ACHN (cell line): Measurements from ENCODE around the gene SETD1B.

Experiments
- DNase-seq: peaks from one replicate; pipeline ENCODE4 v3.0.0-alpha.2; 2015
- in situ Hi-C: cut with HindIII; loops from 2 replicates; pipeline ENCODE4 v1.10.0; 2017; ENCODE audit warnings: low sequenced_read_pairs, low pct_ligation_motif_present, low pct_unique_long_range_greater_than_20kb

Gene SETD1B

GRCh38 chr12:121793440-121793837 is 10.4 kb upstream of the SETD1B start, which contains the start of gene RHOF:
RHOF (minus strand) TSS chr12:121793688; CDS start chr12:121793633, 55 bp downstream.
- in situ Hi-C loops: no loop called here
- peak; percentile 85 for DNase-seq

DNA sequence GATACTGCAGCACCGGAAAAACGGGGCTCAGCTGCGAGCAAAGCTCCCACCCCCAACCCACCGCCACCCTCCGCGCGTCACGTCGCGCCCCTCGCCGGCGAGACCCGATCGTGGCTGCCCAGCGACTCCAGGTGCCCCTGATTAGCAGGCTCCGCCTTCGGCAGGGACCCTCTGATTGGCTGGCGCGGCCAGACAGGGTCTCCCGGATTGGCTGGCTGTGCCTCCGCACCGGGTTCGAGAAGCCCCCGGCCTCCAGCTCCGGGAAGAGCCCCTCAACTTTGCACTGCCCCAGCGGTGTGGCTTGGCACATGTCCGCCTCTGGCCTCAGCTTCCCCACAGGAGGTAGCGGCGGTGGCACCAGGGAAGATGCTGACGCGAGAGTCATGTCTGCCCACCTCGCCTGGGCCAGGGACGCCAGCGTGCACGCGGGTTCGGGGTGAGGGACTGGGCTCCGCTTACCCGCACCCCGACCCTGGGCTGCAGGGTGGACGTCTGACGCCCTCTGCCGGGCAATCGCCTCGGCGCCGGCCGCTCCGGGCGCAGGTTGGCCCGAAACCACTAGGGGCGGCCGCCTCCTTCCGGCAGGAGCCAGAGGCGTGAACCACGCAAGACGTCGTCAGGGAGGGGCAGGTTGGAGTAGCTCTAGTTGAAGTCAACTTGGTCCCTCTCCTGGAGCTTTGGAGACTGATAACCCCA is 9.8 kb upstream of the SETD1B start:
- in situ Hi-C loops: no loop called here

GRCh38 chr12:121794534-121795033 is 9.2 kb upstream of the SETD1B start:
- DNase-seq: no peak
- in situ Hi-C loops: no loop called here

More for the DNA sequence above, 9.8 kb upstream of the SETD1B start:
- DNase-seq: peak; percentile 98

DNA sequence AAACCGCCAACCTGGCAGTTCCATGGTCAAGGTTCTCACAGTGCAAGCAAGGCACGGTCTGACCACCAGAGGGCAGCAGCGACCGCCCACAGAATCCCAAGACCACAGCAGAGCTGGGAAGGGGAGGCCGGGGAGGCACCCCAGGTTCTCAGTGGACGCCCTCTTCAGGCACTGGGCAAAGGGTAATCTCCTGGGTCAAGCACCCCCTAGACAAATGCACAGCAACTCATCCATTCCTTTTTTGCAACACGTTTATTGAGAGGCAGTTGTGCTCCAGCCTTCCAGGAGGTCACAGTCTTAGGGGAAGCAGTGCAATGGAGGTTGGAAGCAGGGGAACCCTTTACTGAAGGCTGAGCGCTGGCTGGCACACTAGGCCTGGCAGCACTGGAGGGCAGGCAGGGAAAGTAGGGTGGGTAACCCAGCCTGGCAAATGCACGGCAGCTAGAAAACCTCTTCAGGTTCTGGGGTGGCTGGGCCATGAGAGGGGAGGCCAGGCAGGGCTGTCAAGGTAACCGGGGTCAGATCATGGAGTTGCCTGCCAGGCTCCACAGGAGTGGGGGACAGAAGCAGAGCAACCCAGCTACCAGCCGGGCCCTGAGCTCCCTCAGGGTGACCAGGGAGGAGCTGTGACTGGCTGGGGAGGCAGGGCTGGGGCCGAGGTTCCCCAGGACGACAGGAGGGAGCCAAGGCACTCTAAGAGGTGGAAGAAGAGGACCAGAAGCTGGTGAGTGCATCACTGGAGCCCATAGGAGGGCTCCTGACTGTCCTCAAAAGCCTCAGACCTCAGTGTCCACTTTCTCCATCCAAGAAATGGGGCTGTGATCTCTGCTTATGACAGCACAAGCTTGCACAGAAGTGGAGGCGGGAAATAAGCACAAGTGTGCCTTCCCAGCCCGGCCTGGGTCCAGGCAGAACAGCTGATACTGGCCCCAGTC is 8.5 kb upstream of the SETD1B start:
- DNase-seq: peak; percentile 89
- in situ Hi-C loops: no loop called here

DNA sequence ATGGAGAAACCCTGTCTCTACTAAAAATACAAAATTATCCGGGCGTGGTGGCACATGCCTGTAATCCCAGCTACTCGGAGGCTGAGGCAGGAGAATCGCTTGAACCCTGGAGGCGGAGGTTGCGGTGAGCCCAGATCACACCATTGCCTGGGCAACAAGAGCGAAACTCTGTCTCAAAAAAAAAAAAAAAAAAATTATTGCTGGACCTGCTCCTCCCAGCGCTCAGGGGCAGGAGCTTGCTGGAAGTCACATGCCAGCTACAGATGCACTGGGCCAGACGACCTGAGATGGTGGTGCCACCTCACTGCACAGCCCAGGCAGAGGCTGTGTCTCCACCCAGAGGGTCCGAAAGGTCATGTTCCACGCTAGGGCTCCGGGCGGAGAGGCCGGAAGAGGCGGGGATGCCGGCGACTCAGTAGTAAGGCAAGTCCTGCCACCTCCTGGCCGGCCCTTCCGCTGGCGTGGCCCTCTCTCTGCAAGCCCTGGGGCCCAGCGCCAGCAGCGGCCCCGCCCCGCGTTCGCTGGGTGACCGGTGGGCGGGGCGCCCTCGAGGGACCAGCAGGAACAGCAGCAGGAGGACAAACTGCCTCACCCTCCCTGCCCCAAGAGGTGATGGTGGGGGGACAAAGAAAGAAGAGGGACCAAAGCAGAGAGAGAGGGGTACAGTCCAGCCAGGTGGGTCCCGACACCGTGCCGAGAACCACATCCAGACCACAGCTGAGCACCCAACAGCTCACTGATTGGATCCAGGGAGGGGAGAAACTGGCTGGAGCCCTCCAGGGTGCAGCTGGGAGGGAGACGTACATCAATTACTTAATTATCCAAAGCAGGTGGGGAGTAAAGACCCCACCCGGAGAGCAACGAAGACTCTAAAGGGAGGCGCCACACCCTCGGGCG is 6.7 kb upstream of the SETD1B start:
- DNase-seq: peak; percentile 99
- in situ Hi-C loops: no loop called here

- in situ Hi-C loops: no loop called here
Measured at GRCh38 chr12:121797937-121798786, 5.6 kb upstream of the SETD1B start.

DNA sequence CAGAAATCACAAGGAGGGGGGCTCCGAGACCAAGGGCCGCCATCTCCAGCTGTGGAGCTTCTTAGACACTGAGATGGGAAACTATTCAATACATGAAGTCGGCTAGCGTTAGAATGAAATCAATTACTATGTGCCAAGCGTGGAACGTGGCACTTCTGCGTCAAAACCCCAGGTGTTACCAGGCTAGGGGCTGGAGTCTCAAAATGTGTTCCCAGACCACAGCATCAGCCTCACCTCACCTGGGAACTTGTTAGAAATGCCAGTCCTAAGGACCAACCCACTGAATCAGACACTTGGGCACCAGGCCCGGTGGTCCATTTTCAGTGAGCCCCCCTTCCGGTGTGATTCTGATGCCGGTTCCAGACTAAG is 5.0 kb upstream of the SETD1B start:
- in situ Hi-C loops: no loop called here
- no peak for DNase-seq

More at GRCh38 chr12:121797937-121798786, 5.6 kb upstream of the SETD1B start:
- DNase-seq: peak; percentile 17

DNA sequence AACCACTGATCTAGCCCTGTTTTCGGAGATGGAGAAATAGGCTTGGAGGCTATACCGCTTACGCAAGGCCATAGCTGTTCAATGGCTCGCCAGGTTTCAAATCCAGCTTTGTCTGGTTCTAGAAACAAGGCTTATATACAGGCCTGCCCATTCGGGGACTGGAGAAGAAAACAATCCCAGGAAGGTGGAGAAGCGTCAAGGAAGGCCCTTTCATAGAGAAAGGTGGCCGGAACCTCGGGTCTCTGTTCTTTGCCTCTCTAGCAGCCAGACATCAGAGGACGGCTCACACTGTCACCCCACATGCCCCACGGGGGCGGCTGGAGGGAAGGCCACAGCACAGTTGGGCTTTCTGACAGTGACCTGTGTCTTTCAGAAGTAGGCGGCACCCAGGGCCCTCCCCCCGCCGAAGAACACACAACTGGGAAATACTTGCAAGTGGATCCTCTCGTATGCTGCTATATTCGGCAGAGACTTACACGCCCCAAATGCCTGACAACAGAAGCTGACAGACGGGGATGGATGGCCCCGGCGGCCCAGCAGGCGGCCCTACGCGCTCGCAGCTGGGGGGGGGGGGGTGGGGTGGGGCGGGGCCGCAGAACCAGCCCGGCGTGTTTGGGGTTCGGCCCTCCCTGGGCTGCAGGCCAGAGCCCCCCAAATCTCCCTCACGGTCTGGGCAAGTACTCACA is 4.5 kb upstream of the SETD1B start:
- in situ Hi-C loops: no loop called here
- peak; percentile 83 for DNase-seq

- in situ Hi-C loops: no loop called here
- peak; percentile 96 for DNase-seq
Measured at GRCh38 chr12:121799842-121800693, 3.7 kb upstream of the SETD1B start.

GRCh38 chr12:121800694-121801594 is 2.9 kb upstream of the SETD1B start:
- in situ Hi-C loops: no loop called here
- DNase-seq: peak; percentile 81

GRCh38 chr12:121801595-121802484 is 2.0 kb upstream of the SETD1B start:
- in situ Hi-C loops: no loop called here
- DNase-seq: no peak

DNA sequence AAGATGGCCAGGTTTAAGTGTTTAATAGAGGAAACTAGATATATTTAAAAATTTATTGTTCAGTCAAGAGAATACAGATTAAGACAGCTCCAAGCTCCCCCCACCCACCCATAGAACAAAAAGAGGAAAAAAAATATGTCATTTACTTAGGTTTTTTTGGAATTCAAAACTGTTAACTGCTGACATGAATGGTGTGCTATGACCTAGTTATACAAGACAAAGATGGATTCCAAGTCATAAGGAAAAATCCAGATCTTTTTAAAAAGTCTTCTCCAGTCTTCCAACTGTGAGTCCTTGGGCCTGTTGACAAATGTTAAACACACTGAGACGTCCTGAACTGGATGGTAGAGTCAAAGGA is 1.3 kb upstream of the SETD1B start:
- in situ Hi-C loops: no loop called here
- DNase-seq: peak; percentile 28

DNA sequence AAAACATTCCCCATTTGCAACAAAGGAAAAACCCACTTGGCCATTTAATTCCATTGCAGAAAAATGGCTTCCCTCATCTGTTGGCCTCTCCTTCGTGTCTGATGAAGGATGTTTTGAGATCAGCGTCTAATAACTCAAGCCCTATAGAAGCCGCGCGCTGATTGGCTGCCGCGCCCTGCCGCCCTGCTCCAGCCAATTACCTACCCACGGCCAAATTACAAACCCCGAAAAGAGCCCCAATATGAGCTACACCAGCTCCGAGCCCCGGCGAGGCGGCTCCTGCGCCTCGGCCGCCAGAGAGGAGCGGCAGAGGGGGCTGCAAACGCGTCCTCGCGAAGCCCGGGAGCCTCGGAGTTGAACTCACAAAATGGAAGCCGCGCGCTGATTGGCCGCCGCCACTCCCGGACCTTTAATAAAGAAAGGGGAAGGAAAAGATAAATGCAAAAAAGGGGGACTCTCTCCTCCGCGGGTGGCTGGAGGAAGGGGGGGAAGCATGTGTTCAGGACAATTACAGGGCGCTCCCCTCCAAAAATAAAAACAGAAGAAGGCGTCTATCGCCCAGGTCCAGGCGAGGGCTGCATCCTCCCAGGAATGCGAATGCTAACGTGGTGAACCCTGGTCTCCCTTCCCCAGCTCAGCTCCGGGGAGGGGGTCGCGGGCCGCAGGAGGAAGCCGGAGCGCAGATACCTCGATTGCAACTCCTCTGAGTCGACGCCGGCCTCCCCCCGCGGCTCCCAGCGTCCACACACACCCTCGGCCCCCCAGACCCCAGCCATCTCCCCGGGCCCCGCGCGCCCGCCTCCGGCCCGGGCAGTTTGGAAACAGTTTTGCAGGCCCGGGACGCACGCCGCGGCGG is 738 bp upstream of the SETD1B start:
- in situ Hi-C loops: no loop called here
- DNase-seq: peak; percentile 95
